Measurements from ENCODE around the gene LPP. TPM values are rescaled to one million over a fixed set of nuclear protein-coding genes. Genes with fewer than 3 reads are reported as not detected.

Gene LPP
- total RNA-seq, 1 donor from 2014 or later: 14.2 TPM

GRCh38 chr3:188686324-188686723 lies 532.4 kb downstream of the LPP start:
- no peak overlapping the region for H3K4me3 ChIP-seq (ENCODE audit: low read depth, low read length)
- FAIRE-seq: no peak
- no peaks in the 10 kb centered on the region for H3K36me3 ChIP-seq (ENCODE audit: control insufficient read depth, insufficient read depth, low read length)
- DNase-seq (ENCODE audit: low read depth): no peak
- no peak for TF ChIP-seq CTCF (IDR thresholded peaks at IDR 0.05; ENCODE audit: insufficient read depth, low read length, severe bottlenecking)
- no peaks in the 10 kb centered on the region for H3K27me3 ChIP-seq (ENCODE audit: control insufficient read depth, insufficient read depth, low read length)

GRCh38 chr3:188687389-188687788 lies 533.4 kb downstream of the LPP start:
- no peak for TF ChIP-seq CTCF (IDR thresholded peaks at IDR 0.05; ENCODE audit: insufficient read depth, low read length, severe bottlenecking)
- Histone ChIP-seq H3K4me3 (ENCODE audit: low read depth, low read length) (no peak overlapping the region), H3K36me3 (ENCODE audit: control insufficient read depth, insufficient read depth, low read length) (no peaks in the 10 kb centered on the region), H3K27me3 (ENCODE audit: control insufficient read depth, insufficient read depth, low read length) (no peaks in the 10 kb centered on the region)
- DNase-seq (ENCODE audit: low read depth) (peak; percentile 51), FAIRE-seq (no peak)

GRCh38 chr3:188689101-188689574 lies 535.2 kb downstream of the LPP start:
- peak; percentile 47 for DNase-seq (ENCODE audit: low read depth)
- Histone ChIP-seq H3K4me3 (ENCODE audit: low read depth, low read length) (no peak overlapping the region), H3K27me3 (ENCODE audit: control insufficient read depth, insufficient read depth, low read length) (no peaks in the 10 kb centered on the region), H3K36me3 (ENCODE audit: control insufficient read depth, insufficient read depth, low read length) (no peaks in the 10 kb centered on the region)
- peak; percentile 40 for FAIRE-seq
- no peak for TF ChIP-seq CTCF (IDR thresholded peaks at IDR 0.05; ENCODE audit: insufficient read depth, low read length, severe bottlenecking)

- H3K4me3 ChIP-seq (ENCODE audit: low read depth, low read length): no peak overlapping the region
- TF ChIP-seq CTCF (IDR thresholded peaks at IDR 0.05; ENCODE audit: insufficient read depth, low read length, severe bottlenecking): no peak
- DNase-seq (ENCODE audit: low read depth): no peak
- FAIRE-seq: no peak
- no peaks in the 10 kb centered on the region for H3K27me3 ChIP-seq (ENCODE audit: control insufficient read depth, insufficient read depth, low read length)
- no peaks in the 10 kb centered on the region for H3K36me3 ChIP-seq (ENCODE audit: control insufficient read depth, insufficient read depth, low read length)
Observed at GRCh38 chr3:188690064-188690463, 536.1 kb downstream of the LPP start.

- no peak overlapping the region for H3K4me3 ChIP-seq (ENCODE audit: low read depth, low read length)
- DNase-seq (ENCODE audit: low read depth): no peak
- FAIRE-seq: no peak
Observed at GRCh38 chr3:188691004-188691403, 537.0 kb downstream of the LPP start.

More at GRCh38 chr3:188691004-188691403, 537.0 kb downstream of the LPP start:
- TF ChIP-seq CTCF (IDR thresholded peaks at IDR 0.05; ENCODE audit: insufficient read depth, low read length, severe bottlenecking): no peak
- Histone ChIP-seq H3K27me3 (ENCODE audit: control insufficient read depth, insufficient read depth, low read length) (no peaks in the 10 kb centered on the region), H3K36me3 (ENCODE audit: control insufficient read depth, insufficient read depth, low read length) (no peaks in the 10 kb centered on the region)
